ENCODE data around the gene POGZ. TPM values are rescaled to one million over a fixed set of nuclear protein-coding genes. Genes with fewer than 3 reads are reported as not detected.

The POGZ gene
- total RNA-seq, 1 donor from 2014 or later, result 132 TPM

GRCh38 chr1:151457911-151458801 is 1.1 kb downstream of the POGZ start:
- DNase-seq (ENCODE audit: low spot score), result peak; percentile 65

GRCh38 chr1:151455966-151456365 is 3.3 kb downstream of the POGZ start:
- no peak overlapping the region for H3K4me3 Mint-ChIP-seq (ENCODE audit: unreplicated experiment)
- peaks cover 9% of the 10 kb centered on the region for H3K27me3 Mint-ChIP-seq (ENCODE audit: unreplicated experiment)
- no peak for TF ChIP-seq CTCF (IDR thresholded peaks at IDR 0.05; ENCODE audit: unreplicated experiment)
- no peak overlapping the region for H3K27ac Mint-ChIP-seq (ENCODE audit: unreplicated experiment)
- H3K4me1 Mint-ChIP-seq (ENCODE audit: unreplicated experiment), result peaks cover 16% of the 10 kb centered on the region
- H3K9me3 Mint-ChIP-seq (ENCODE audit: unreplicated experiment), result no peaks in the 10 kb centered on the region
- DNase-seq (ENCODE audit: low spot score), result no peak
- H3K36me3 Mint-ChIP-seq (ENCODE audit: low read depth, unreplicated experiment), result peaks cover 5% of the 10 kb centered on the region

More at GRCh38 chr1:151457911-151458801, 1.1 kb downstream of the POGZ start:
- TF ChIP-seq CTCF (IDR thresholded peaks at IDR 0.05; ENCODE audit: unreplicated experiment), result no peak
- peak overlapping the region; percentile 96 for H3K4me3 Mint-ChIP-seq (ENCODE audit: unreplicated experiment)
- no peaks in the 10 kb centered on the region for H3K9me3 Mint-ChIP-seq (ENCODE audit: unreplicated experiment)
- peaks cover 26% of the 10 kb centered on the region for H3K4me1 Mint-ChIP-seq (ENCODE audit: unreplicated experiment)
- peaks cover 5% of the 10 kb centered on the region for H3K36me3 Mint-ChIP-seq (ENCODE audit: low read depth, unreplicated experiment)
- peak overlapping the region; percentile 94 for H3K27ac Mint-ChIP-seq (ENCODE audit: unreplicated experiment)
- H3K27me3 Mint-ChIP-seq (ENCODE audit: unreplicated experiment), result peaks cover 9% of the 10 kb centered on the region

GRCh38 chr1:151455231-151455630 is 4.1 kb downstream of the POGZ start:
- no peak overlapping the region for H3K27ac Mint-ChIP-seq (ENCODE audit: unreplicated experiment)
- H3K9me3 Mint-ChIP-seq (ENCODE audit: unreplicated experiment), result no peaks in the 10 kb centered on the region
- peaks cover 16% of the 10 kb centered on the region for H3K4me1 Mint-ChIP-seq (ENCODE audit: unreplicated experiment)
- no peak overlapping the region for H3K4me3 Mint-ChIP-seq (ENCODE audit: unreplicated experiment)
- no peak for DNase-seq (ENCODE audit: low spot score)
- TF ChIP-seq CTCF (IDR thresholded peaks at IDR 0.05; ENCODE audit: unreplicated experiment), result no peak
- peaks cover 9% of the 10 kb centered on the region for H3K27me3 Mint-ChIP-seq (ENCODE audit: unreplicated experiment)
- H3K36me3 Mint-ChIP-seq (ENCODE audit: low read depth, unreplicated experiment), result peaks cover 9% of the 10 kb centered on the region

GRCh38 chr1:151447696-151448095 is 11.6 kb downstream of the POGZ start:
- Mint-ChIP-seq H3K36me3 (ENCODE audit: low read depth, unreplicated experiment) (peaks cover 4% of the 10 kb centered on the region), H3K9me3 (ENCODE audit: unreplicated experiment) (no peaks in the 10 kb centered on the region), H3K27ac (ENCODE audit: unreplicated experiment) (no peak overlapping the region), H3K27me3 (ENCODE audit: unreplicated experiment) (no peaks in the 10 kb centered on the region), H3K4me3 (ENCODE audit: unreplicated experiment) (no peak overlapping the region), H3K4me1 (ENCODE audit: unreplicated experiment) (peaks cover 3% of the 10 kb centered on the region)
- no peak for TF ChIP-seq CTCF (IDR thresholded peaks at IDR 0.05; ENCODE audit: unreplicated experiment)
- no peak for DNase-seq (ENCODE audit: low spot score)

GRCh38 chr1:151444783-151445177 is 14.5 kb downstream of the POGZ start:
- no peaks in the 10 kb centered on the region for H3K9me3 Mint-ChIP-seq (ENCODE audit: unreplicated experiment)
- peaks cover 3% of the 10 kb centered on the region for H3K4me1 Mint-ChIP-seq (ENCODE audit: unreplicated experiment)
- no peak for TF ChIP-seq CTCF (IDR thresholded peaks at IDR 0.05; ENCODE audit: unreplicated experiment)
- DNase-seq (ENCODE audit: low spot score), result no peak
- H3K4me3 Mint-ChIP-seq (ENCODE audit: unreplicated experiment), result no peak overlapping the region
- H3K27me3 Mint-ChIP-seq (ENCODE audit: unreplicated experiment), result no peaks in the 10 kb centered on the region
- H3K27ac Mint-ChIP-seq (ENCODE audit: unreplicated experiment), result no peak overlapping the region
- H3K36me3 Mint-ChIP-seq (ENCODE audit: low read depth, unreplicated experiment), result no peaks in the 10 kb centered on the region
